ENCODE results near the gene IGF2BP3.

The IGF2BP3 gene

GRCh38 chr7:23472046-23472445 lies 1.8 kb upstream of the IGF2BP3 start:
- peak in 1 of 2 experiments; percentile 59 for DNase-seq

GRCh38 chr7:23471106-23471859 lies 992 bp upstream of the IGF2BP3 start:
- DNase-seq: peak; percentile 90 to 93

- DNase-seq: no peak
Observed at GRCh38 chr7:23469961-23470250, 385 bp downstream of the IGF2BP3 start.

GRCh38 chr7:23469150-23469960 lies 936 bp downstream of the IGF2BP3 start:
- DNase-seq: no peak

DNA sequence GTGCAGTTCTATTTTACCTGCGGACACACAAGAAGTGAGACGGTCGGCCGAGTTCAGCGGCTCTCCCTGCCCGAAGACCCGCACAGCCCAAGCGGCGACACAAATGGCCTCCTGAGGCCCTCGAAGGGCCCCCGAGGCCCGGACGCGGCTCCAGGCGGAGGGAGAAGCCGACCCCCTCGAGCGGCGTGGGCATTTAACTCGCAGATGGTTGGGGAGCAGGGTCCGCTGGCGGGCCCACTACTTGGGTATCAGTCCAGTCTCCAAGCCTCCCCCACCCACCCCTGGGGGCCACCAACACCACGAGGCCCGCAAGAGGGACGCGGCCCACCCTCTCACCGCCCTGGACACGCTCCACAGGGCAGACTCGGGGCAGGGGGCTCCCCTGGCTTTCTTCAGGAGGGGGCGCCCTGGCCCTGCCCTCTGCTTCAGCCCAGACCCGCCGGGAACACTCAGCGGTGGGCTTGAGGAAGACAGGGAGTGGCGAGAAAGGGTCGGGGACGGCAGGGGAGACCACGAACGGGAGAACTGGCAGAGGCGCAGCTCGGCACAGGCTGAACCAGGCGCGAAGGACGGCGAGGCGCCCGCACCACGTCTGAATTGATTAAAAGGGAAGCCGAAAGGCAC lies 1.7 kb downstream of the IGF2BP3 start:
- DNase-seq: no peak

DNA sequence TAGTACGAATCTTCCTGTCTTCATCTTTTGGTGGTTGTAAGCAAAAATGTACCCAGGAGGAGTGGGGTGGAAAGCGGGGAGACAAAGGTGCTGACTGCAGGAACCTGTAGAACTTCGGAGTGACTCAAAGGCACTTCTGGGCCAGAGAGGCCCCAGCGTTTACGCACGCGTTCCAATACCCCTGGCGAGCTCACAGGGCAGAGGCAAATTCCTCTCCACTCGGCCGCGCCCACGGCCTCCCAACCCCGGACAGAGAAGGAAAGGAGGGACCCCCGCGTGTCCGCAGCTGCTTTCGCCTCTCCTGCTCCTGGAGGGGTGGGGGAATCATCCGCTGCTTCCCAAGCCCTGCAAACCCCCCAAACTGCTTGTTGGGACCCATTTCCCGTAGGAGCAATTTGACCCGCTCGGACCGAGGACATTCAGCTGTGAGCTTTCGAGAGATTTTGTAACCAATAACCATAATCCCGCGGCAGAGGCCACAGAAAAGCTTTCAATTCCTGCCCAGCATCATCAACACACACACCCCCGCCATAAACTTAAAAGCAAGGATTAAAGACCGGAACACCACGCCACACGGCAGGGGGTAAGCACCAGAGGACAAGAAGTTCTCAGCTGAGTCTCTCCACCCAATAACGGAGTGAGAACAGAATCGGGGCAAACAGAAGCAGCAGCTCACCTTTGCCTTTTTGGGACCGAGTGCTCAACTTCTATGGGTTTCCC lies 2.3 kb downstream of the IGF2BP3 start:
- peak in 1 of 2 experiments; percentile 54 for DNase-seq

DNA sequence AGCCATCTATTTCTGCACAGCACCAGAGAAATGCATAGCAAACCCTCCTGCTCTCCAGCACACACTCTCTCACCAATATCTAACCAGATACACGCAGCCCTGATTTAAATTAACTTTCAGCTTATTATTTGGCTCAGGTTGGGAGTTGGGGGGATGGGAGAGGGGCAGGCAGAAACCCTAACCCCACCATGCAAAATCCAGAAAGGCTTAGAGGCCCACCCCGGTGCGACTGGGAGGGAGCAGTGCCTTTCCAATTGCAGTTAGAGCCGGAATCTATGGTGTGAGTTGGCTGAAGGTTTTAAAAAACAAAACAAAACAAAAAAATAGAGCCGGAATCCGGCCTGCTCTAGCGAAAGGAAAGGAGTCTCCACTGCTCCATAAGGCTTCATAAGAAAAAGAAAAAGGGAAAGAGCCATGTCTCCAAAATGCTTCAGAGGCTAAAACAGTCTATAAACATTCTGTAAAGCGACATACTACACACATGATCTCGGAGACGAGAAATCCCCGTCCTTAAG lies 2.9 kb downstream of the IGF2BP3 start:
- no peak for DNase-seq

DNA sequence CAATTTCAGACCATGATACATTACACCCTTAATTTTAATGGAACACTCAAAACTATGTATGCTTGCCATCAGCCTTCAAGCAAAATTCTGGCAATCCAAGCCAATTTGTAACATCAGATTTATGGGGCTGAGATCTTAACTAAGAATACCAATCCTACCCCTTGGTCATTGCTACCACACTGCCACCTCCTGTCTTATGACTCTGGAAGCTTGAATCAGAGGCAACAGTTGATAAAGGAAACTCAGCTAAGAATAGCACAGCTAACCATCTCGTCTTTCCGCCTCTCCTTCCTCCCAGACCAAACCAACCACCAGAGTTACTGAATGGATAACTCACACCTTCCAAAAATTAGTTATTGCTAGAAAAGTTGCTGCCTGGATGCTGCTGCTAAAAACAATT lies 7.4 kb downstream of the IGF2BP3 start:
- peak in 1 of 2 experiments; percentile 23 for DNase-seq

GRCh38 chr7:23458044-23458443 lies 12.2 kb downstream of the IGF2BP3 start:
- no peak for DNase-seq

GRCh38 chr7:23456093-23456492 lies 14.2 kb downstream of the IGF2BP3 start:
- no peak for DNase-seq

GRCh38 chr7:23454881-23455526 lies 15.3 kb downstream of the IGF2BP3 start:
- DNase-seq: no peak

GRCh38 chr7:23450518-23450917 lies 19.8 kb downstream of the IGF2BP3 start:
- no peak for DNase-seq

DNA sequence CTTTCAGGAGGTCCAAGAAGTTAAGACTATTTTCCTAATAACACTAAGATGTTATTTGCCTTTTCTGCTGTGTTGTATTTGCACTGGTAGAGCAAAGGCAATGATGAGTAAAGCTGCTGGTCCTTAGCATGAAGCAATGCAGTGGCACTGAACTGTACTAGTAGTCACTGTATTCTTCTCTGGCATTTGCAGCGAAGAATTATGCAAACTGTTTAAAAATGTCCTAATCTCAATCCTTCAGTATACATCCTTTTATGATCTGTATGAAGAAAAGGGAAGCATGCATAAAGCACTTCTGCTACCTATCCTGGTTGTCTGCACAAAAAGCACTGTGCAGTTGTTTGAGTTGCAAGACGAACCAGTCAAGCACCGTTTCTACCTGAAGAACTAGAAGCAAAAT lies 20.4 kb downstream of the IGF2BP3 start:
- DNase-seq: no peak

GRCh38 chr7:23445326-23445725 lies 25.0 kb downstream of the IGF2BP3 start:
- no peak for DNase-seq

DNA sequence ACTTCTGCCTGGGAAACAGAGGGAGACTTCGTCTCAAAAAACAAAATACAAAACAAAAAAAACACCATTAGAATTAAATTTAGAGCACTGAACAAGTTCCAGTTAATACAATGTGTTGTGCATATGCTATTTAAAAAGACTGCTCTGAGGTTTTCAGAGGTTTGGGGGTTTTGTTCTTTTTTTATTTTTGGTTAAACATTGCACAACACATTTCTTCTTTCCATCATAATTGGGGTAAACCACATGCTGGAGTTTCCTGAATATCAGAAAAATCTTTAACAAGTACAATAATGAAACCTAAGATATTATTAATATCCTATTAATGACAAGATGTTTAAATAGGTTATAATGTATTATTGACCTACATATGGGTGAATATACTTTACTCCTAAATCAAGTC lies 26.3 kb downstream of the IGF2BP3 start:
- no peak for DNase-seq

DNA sequence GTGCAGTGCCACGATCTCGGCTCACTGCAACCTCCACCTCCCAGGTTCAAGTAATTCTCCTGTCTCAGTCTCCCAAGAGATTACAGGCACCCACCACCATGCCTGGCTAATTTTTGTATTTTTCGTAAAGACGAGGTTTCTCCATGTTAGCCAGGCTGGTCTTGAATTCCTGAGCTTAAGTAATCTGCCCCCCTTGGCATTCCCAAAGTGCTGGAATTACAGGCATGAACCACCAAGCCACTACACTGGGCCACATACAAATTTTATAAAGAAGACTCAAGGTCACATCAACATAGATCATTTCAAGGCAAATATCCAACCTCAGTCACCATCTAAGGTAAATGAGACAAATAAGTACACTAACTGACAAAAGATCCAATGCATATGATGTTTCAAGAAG lies 32.1 kb downstream of the IGF2BP3 start:
- no peak for DNase-seq

DNA sequence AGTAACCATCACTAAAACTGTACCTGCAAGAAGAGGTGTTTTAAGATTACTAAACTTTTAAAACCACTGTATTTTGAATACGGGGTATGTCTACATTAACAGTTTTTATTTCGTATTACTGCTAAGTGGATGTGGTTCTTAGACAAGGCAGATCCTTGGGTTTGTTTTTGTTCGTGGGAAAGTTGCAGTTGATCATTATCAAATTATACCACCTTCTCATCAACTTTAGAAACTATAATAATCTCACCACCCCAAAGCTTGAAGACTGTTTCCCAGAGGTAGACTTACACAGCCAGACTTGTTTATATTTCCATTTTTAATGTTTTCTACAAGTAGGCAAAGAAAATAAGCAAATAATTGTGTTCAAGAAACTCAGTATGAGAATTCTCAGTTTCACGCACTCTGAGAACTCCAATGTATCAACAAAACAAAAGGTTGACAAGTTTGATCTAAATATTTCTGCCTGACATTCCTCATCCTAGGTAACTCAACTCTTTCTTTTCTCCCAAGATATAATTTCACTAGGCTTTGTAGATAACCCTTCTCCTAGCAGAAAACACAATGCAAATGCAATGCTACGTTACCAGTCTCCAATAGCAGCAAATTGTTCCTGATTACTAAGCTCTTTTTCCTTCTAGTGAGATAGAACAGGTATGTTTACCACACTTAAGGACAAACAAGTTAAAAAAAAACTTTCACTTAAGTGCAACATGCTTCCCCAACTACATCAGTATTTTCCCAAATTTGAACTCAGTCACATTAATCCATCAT lies 36.0 kb downstream of the IGF2BP3 start:
- no peak for DNase-seq

GRCh38 chr7:23431702-23432199 lies 38.5 kb downstream of the IGF2BP3 start:
- DNase-seq: no peak

DNA sequence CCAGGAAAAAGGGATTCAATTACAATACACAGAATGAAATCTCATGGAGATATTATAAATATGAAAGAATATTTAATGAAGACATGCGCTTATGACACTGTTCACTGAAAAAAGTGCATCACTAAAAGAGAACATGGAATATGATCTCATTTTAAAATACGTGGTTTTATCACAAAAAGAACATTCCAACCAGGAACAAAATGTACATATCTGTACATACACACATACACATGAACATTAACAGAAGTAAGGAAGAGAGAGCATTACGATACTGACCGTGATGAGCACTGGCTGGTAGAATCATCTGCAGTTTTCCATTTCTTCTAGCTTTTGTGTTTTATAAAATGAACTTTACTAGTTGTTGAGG lies 39.4 kb downstream of the IGF2BP3 start:
- no peak for DNase-seq

DNA sequence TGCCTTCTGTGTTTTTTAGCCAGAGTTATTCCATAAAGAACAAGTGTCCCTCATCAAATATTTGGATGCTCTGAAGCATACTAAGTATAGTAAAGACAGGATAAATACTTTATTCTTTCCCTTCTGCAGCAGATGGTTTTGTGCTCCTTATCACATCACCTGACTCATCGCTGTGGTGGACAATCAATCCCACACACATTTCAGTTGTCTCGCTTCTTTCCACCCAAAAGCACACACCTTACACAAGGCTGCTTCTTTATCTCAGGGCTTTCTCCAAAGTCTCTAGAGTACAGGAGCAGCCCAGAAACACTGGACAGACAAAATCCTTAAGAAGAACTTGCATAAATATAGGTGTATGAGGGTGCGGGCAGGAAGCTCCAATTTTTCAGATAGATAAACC lies 43.4 kb downstream of the IGF2BP3 start:
- no peak for DNase-seq

GRCh38 chr7:23422909-23423308 lies 47.4 kb downstream of the IGF2BP3 start:
- DNase-seq: no peak

DNA sequence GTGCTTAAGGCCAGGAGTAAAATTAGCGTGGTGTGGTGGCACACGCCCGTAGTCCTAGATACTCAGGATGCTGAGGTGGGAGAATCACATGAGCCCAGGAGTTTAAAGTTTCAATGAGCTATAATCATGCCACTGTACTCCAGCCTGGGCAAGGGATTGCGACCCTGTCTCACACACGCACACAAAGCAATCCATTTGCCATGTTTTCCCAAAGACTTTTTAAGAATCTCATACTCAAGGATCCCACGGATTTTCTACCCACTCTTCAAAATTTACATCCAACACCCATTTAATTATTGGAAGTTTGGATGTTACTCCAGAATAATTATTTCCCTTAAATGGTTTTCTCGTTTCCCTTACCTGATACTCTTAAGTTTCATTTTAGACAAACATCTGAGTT lies 47.9 kb downstream of the IGF2BP3 start:
- DNase-seq: no peak
